Mesothelial cell of epicardium (in vitro differentiated cells): ENCODE results near the gene AKAP7. TPM values are rescaled to one million over a fixed set of nuclear protein-coding genes. Genes with fewer than 3 reads are reported as not detected.

ENCODE experiments used
- DNase-seq, 2 experiments: peaks; one replicate each; pipeline ENCODE4 v3.0.0; 2021; ENCODE audit warnings: low spot score in 2 of 2; ENCODE audit not compliant: unreplicated experiment in 2 of 2
- H3K27ac Mint-ChIP-seq: 2 replicates; pipeline ENCODE4 v1.8.0; 2021; ENCODE audit warnings: mixed read lengths
- H3K27me3 Mint-ChIP-seq: 2 replicates; pipeline ENCODE4 v1.8.0; 2021; ENCODE audit warnings: low read depth, mixed read lengths
- H3K36me3 Mint-ChIP-seq: 2 replicates; pipeline ENCODE4 v1.8.0; 2021; ENCODE audit warnings: mixed read lengths
- H3K4me1 Mint-ChIP-seq: 2 replicates; pipeline ENCODE4 v1.8.0; 2021; ENCODE audit warnings: mixed read lengths
- H3K4me3 Mint-ChIP-seq: 2 replicates; pipeline ENCODE4 v1.8.0; 2021; ENCODE audit warnings: mild to moderate bottlenecking, moderate library complexity, mixed read lengths
- H3K9me3 Mint-ChIP-seq: 2 replicates; pipeline ENCODE4 v1.8.0; 2021; ENCODE audit warnings: mixed read lengths
- CTCF ChIP-seq: fragments of 200-600 bp; sonication (generic); IDR thresholded peaks from one replicate; pipeline ENCODE4 v1.5.0; 2021; ENCODE audit warnings: antibody characterized with exemption; ENCODE audit not compliant: unreplicated experiment
- total RNA-seq: library from RNA; stranded (reverse); gene quantifications from 3 replicates; pipeline ENCODE4 v1.2.1, GENCODE V29; 2021

Gene AKAP7
- total RNA-seq, 1 donor from 2014 or later: 10.0 TPM

GRCh38 chr6:131281471-131282270, 146.4 kb downstream of the AKAP7 start:
- no peak for DNase-seq
- H3K4me1 Mint-ChIP-seq: peaks cover 8% of the 10 kb centered on the region
- peak overlapping the region; percentile 51 for H3K27ac Mint-ChIP-seq
- H3K36me3 Mint-ChIP-seq: peaks cover 2% of the 10 kb centered on the region
- no peak for TF ChIP-seq CTCF
- H3K9me3 Mint-ChIP-seq: peaks cover 5% of the 10 kb centered on the region
- H3K27me3 Mint-ChIP-seq: no peaks in the 10 kb centered on the region
- peak overlapping the region; percentile 4 for H3K4me3 Mint-ChIP-seq

- Mint-ChIP-seq H3K4me3 (no peak overlapping the region), H3K4me1 (peaks cover 8% of the 10 kb centered on the region), H3K27me3 (no peaks in the 10 kb centered on the region), H3K36me3 (peaks cover 2% of the 10 kb centered on the region), H3K9me3 (peaks cover 5% of the 10 kb centered on the region), H3K27ac (no peak overlapping the region)
- no peak for TF ChIP-seq CTCF
- DNase-seq: no peak
Measured at GRCh38 chr6:131282365-131282764, 147.1 kb downstream of the AKAP7 start.

GRCh38 chr6:131283466-131284175, 148.4 kb downstream of the AKAP7 start:
- Mint-ChIP-seq H3K9me3 (peaks cover 3% of the 10 kb centered on the region), H3K4me1 (peaks cover 8% of the 10 kb centered on the region), H3K27me3 (no peaks in the 10 kb centered on the region), H3K36me3 (peaks cover 2% of the 10 kb centered on the region), H3K4me3 (no peak overlapping the region), H3K27ac (no peak overlapping the region)
- DNase-seq: no peak
- TF ChIP-seq CTCF: no peak

- Mint-ChIP-seq H3K4me3 (no peak overlapping the region), H3K36me3 (peaks cover 2% of the 10 kb centered on the region), H3K4me1 (peaks cover 8% of the 10 kb centered on the region), H3K27ac (no peak overlapping the region), H3K9me3 (no peaks in the 10 kb centered on the region), H3K27me3 (no peaks in the 10 kb centered on the region)
- DNase-seq: no peak
- TF ChIP-seq CTCF: no peak
Measured at GRCh38 chr6:131285548-131285947, 150.3 kb downstream of the AKAP7 start.

- H3K27me3 Mint-ChIP-seq: no peaks in the 10 kb centered on the region
- DNase-seq: no peak
- no peak for TF ChIP-seq CTCF
- H3K27ac Mint-ChIP-seq: no peak overlapping the region
- H3K4me3 Mint-ChIP-seq: no peak overlapping the region
- peaks cover 2% of the 10 kb centered on the region for H3K36me3 Mint-ChIP-seq
- H3K9me3 Mint-ChIP-seq: no peaks in the 10 kb centered on the region
- H3K4me1 Mint-ChIP-seq: peaks cover 3% of the 10 kb centered on the region
Measured at GRCh38 chr6:131286469-131287040, 151.3 kb downstream of the AKAP7 start.
